H1 (cell line): ENCODE results near the gene ATCAY. TPM values are rescaled to one million over a fixed set of nuclear protein-coding genes. Genes with fewer than 3 reads are reported as not detected.

Experiments used
- CTCF ChIA-PET: fragments of 300-600 bp; sonication (Branson Sonifier 250); formaldehyde crosslinking; loops from one replicate; lab custom pipeline; 2021; ENCODE audit not compliant: partially characterized antibody; lab: Charles Lee
- POLR2A ChIA-PET: fragments of 300-600 bp; sonication (Branson Sonifier 250); formaldehyde crosslinking; loops from one replicate; lab custom pipeline; 2021; ENCODE audit warnings: inconsistent platforms; ENCODE audit not compliant: partially characterized antibody; lab: Charles Lee
- DNase-seq, 2 experiments: peaks; one replicate each; pipeline versions ENCODE4 v3.0.0 to v3.0.0-alpha.2; 2010 to 2022; ENCODE audit warnings: low spot score in 2 of 2, low read depth in 1 of 2, mixed read lengths in 1 of 2
- FAIRE-seq: peaks from 2 replicates; lab custom pipeline; 2011; peaks lifted over from hg19 to GRCh38; lab: Jason Lieb, UNC
- H2AFZ ChIP-seq: 2 replicates; pipeline ENCODE4 v1.8.1; 2012; ENCODE audit warnings: low read length, inconsistent platforms
- H2AK5ac ChIP-seq: 2 replicates; pipeline ENCODE4 v1.6.1; 2013; ENCODE audit warnings: low read depth, low read length
- H2BK120ac ChIP-seq: replicated peaks from 2 replicates; pipeline ENCODE3; 2013; ENCODE audit warnings: low read depth, low read length, inconsistent platforms
- H2BK12ac ChIP-seq: 2 replicates; pipeline ENCODE4 v1.6.1; 2013; ENCODE audit warnings: low read depth, low read length
- H2BK15ac ChIP-seq: 2 replicates; pipeline ENCODE4 v1.6.1; 2013; ENCODE audit warnings: low read length
- H2BK20ac ChIP-seq: 2 replicates; pipeline ENCODE4 v1.6.1; 2013; ENCODE audit warnings: low read length
- H2BK5ac ChIP-seq: 2 replicates; pipeline ENCODE4 v1.6.1; 2013; ENCODE audit warnings: low read depth, low read length
- H3K14ac ChIP-seq: 2 replicates; pipeline ENCODE4 v1.6.1; 2013; ENCODE audit warnings: inconsistent platforms; ENCODE audit not compliant: insufficient read length
- H3K18ac ChIP-seq: 2 replicates; pipeline ENCODE4 v1.6.1; 2013; ENCODE audit warnings: low read length; ENCODE audit errors: extremely low read depth
- H3K23ac ChIP-seq: 2 replicates; pipeline ENCODE4 v1.6.1; 2013; ENCODE audit warnings: inconsistent platforms; ENCODE audit not compliant: insufficient read length
- H3K23me2 ChIP-seq: 2 replicates; pipeline ENCODE4 v1.6.1; 2013; ENCODE audit warnings: low read depth, low read length
- H3K27ac ChIP-seq: 2 replicates; pipeline ENCODE4 v1.6.1; 2011; ENCODE audit warnings: low read depth, low read length, inconsistent platforms
- H3K27me3 ChIP-seq, 4 experiments: replicated peaks in 1 of 4; 1 replicate in 1 of 4; 2 replicates in 3 of 4; pipeline versions ENCODE4 v1.6.1 to v1.8.1; 2011 to 2013; ENCODE audit warnings: low read length in 3 of 4, mild to moderate bottlenecking in 3 of 4, inconsistent platforms in 2 of 4, mixed read lengths in 2 of 4, moderate library complexity in 1 of 4; ENCODE audit not compliant: control insufficient read depth in 3 of 4, insufficient read depth in 3 of 4; ENCODE audit errors: extremely low read depth in 1 of 4
- H3K36me3 ChIP-seq, 4 experiments: 2 replicates each; pipeline versions ENCODE4 v1.6.1 to v1.8.1; 2011 to 2013; ENCODE audit warnings: mild to moderate bottlenecking in 4 of 4, low read length in 3 of 4, moderate library complexity in 2 of 4, control low read depth in 1 of 4, inconsistent platforms in 1 of 4; ENCODE audit not compliant: insufficient read depth in 4 of 4, control insufficient read depth in 2 of 4
- H3K4ac ChIP-seq: replicated peaks from 2 replicates; pipeline ENCODE3; 2013; ENCODE audit warnings: low read length, low read depth, mixed read lengths, inconsistent platforms; ENCODE audit not compliant: insufficient read length
- H3K4me1 ChIP-seq, 4 experiments: replicated peaks in 1 of 4; 1 replicate in 1 of 4; 2 replicates in 3 of 4; pipeline versions ENCODE4 v1.6.1 to v1.8.1; 2011 to 2013; ENCODE audit warnings: low read length in 3 of 4, inconsistent platforms in 2 of 4, mixed read lengths in 1 of 4; ENCODE audit not compliant: insufficient read depth in 4 of 4, control insufficient read depth in 3 of 4
- H3K4me2 ChIP-seq, 2 experiments: 2 replicates each; pipeline versions ENCODE4 v1.6.1 to v1.8.1; 2011 to 2013; ENCODE audit warnings: low read depth in 2 of 2, low read length in 2 of 2, control low read depth in 1 of 2, inconsistent platforms in 1 of 2, mild to moderate bottlenecking in 1 of 2; ENCODE audit not compliant: insufficient read depth in 1 of 2
- H3K4me3 ChIP-seq, 4 experiments: fragments of 200-600, 300-600 bp in 1 of 4; sonication (generic), shearing (Covaris generic), sonication (Bioruptor Twin) in 1 of 4; 2 replicates each; pipeline versions ENCODE4 v1.5.1 to v1.8.1; 2011 to 2016; ENCODE audit warnings: low read length in 4 of 4, low read depth in 3 of 4, control low read depth in 2 of 4, inconsistent platforms in 2 of 4, mild to moderate bottlenecking in 2 of 4, mixed read lengths in 1 of 4, moderate library complexity in 1 of 4; ENCODE audit not compliant: insufficient read depth in 2 of 4; ENCODE audit errors: extremely low read depth in 1 of 4
- H3K56ac ChIP-seq: replicated peaks from 2 replicates; pipeline ENCODE3; 2013; ENCODE audit warnings: low read depth, mild to moderate bottlenecking, mixed read lengths, low read length, inconsistent platforms; ENCODE audit not compliant: insufficient read length
- H3K79me1 ChIP-seq: 2 replicates; pipeline ENCODE4 v1.6.1; 2013; ENCODE audit warnings: low read depth, low read length, control low read depth
- H3K79me2 ChIP-seq, 2 experiments: 2 replicates each; pipeline versions ENCODE4 v1.6.1 to v1.8.1; 2012 to 2013; ENCODE audit warnings: low read length in 2 of 2, mild to moderate bottlenecking in 2 of 2, inconsistent platforms in 1 of 2; ENCODE audit not compliant: insufficient read depth in 2 of 2, control insufficient read depth in 1 of 2
- H3K9ac ChIP-seq, 4 experiments: replicated peaks in 1 of 4; 1 replicate in 1 of 4; 2 replicates in 3 of 4; pipeline versions ENCODE4 v1.6.1 to v1.8.1; 2011 to 2013; ENCODE audit warnings: low read depth in 3 of 4, low read length in 3 of 4, control low read depth in 2 of 4, mild to moderate bottlenecking in 2 of 4, moderate library complexity in 2 of 4, inconsistent platforms in 1 of 4; ENCODE audit errors: extremely low read depth in 1 of 4
- H3K9me3 ChIP-seq, 2 experiments: 2 replicates each; pipeline versions ENCODE4 v1.6.1 to v1.8.1; 2012 to 2013; ENCODE audit warnings: mild to moderate bottlenecking in 2 of 2, moderate library complexity in 2 of 2, control low read depth in 1 of 2, inconsistent platforms in 1 of 2, low read depth in 1 of 2, low read length in 1 of 2, mixed read lengths in 1 of 2; ENCODE audit not compliant: insufficient read depth in 2 of 2
- H4K20me1 ChIP-seq, 2 experiments: replicated peaks in 1 of 2; 2 replicates each; pipeline versions ENCODE3 to v1.8.1; 2011 to 2013; ENCODE audit warnings: inconsistent platforms in 2 of 2, low read length in 2 of 2, mild to moderate bottlenecking in 1 of 2; ENCODE audit not compliant: insufficient read depth in 2 of 2, control insufficient read depth in 1 of 2
- H4K5ac ChIP-seq: 2 replicates; pipeline ENCODE4 v1.6.1; 2013; ENCODE audit warnings: low read length, low read depth, mixed read lengths, inconsistent platforms; ENCODE audit not compliant: insufficient read length
- H4K8ac ChIP-seq: 2 replicates; pipeline ENCODE4 v1.8.0; 2013; ENCODE audit warnings: mild to moderate bottlenecking, moderate library complexity, low read length, inconsistent platforms; ENCODE audit not compliant: insufficient read depth; ENCODE audit errors: extremely low read depth
- H4K91ac ChIP-seq: replicated peaks from 2 replicates; pipeline ENCODE3; 2013; ENCODE audit warnings: low read length, mixed read lengths, inconsistent platforms; ENCODE audit not compliant: insufficient read length
- ATF3 ChIP-seq: IDR thresholded peaks from 2 replicates; pipeline ENCODE4 v1.6.1; 2011; ENCODE audit warnings: low read depth, mild to moderate bottlenecking, low read length; ENCODE audit not compliant: insufficient read depth
- BACH1 ChIP-seq: IDR thresholded peaks from 2 replicates; pipeline ENCODE4 v1.6.1; 2012; ENCODE audit warnings: low read length, improper control_type of control experiment
- CBX8 ChIP-seq: fragments of 300-800, 300-1000 bp; sonication (generic); IDR thresholded peaks from 2 replicates; pipeline ENCODE4 v1.7.1; 2016; ENCODE audit warnings: low read depth, low read length, borderline replicate concordance
- CEBPB ChIP-seq: IDR thresholded peaks from 2 replicates; pipeline ENCODE4 v1.6.1; 2012; ENCODE audit warnings: low read depth, low read length
- CREB1 ChIP-seq: IDR thresholded peaks from 2 replicates; pipeline ENCODE4 v1.6.1; 2012; ENCODE audit warnings: inconsistent platforms
- MAFK ChIP-seq: IDR thresholded peaks from 2 replicates; pipeline ENCODE4 v1.6.1; 2012; ENCODE audit warnings: low read depth, mild to moderate bottlenecking, improper control_type of control experiment, low read length
- MAX ChIP-seq: IDR thresholded peaks from 2 replicates; pipeline ENCODE4 v1.6.1; 2012; ENCODE audit warnings: inconsistent platforms
- NRF1 ChIP-seq: IDR thresholded peaks from 2 replicates; pipeline ENCODE4 v1.6.1; 2011; ENCODE audit warnings: mild to moderate bottlenecking, low read depth, low read length, improper control_type of control experiment
- TEAD4 ChIP-seq: IDR thresholded peaks from 2 replicates; pipeline ENCODE4 v1.6.1; 2012; ENCODE audit warnings: low read depth, low read length, inconsistent platforms, mixed read lengths
- WGBS, 2 experiments: shearing (Covaris generic) in 1 of 2; methylation state at CpG; one replicate each; pipeline versions ENCODE4 v1.1.6 to v1.1.7; 2013 to 2015; ENCODE audit warnings: low lambda C conversion rate in 2 of 2, mixed read lengths in 2 of 2, inconsistent platforms in 1 of 2, low coverage in 1 of 2, missing lambda C conversion rate in 1 of 2; ENCODE audit not compliant: insufficient replicate concordance in 2 of 2, insufficient coverage in 1 of 2, insufficient read length in 1 of 2; ENCODE audit errors: extremely low coverage in 1 of 2, missing lambda C conversion rate in 1 of 2; 5-methylcytosine and 5-hydroxymethylcytosine counted together
- polyA plus RNA-seq, 7 experiments: library from polyadenylated mRNA; depleted of rRNA in 3 of 7; stranded (reverse) in 5 of 7; unstranded in 2 of 7; fragments of >200 nt in 5 of 7; fragments of 200-250 nt in 2 of 7; gene quantifications; 1 replicate in 5 of 7; 2 replicates in 1 of 7; 4 replicates in 1 of 7; pipeline versions ENCODE4 v1.2.1 to v1.2.3, GENCODE V29; 2011 to 2013; ENCODE audit warnings: missing spikeins in 2 of 7, mixed read lengths in 2 of 7
- total RNA-seq: library from RNA; stranded (reverse); fragmentation: NEBNext Ultra II Directional; extraction: Animal tissue kit (Norgen Biotek cat#: 25700); gene quantifications from 2 replicates; pipeline ENCODE4 v1.2.1, GENCODE V29; 2021
- TF ChIP-seq, protein P1 (sequence below): IDR thresholded peaks from 2 replicates; pipeline ENCODE4 v1.6.1; 2012; ENCODE audit warnings: low read length, inconsistent platforms

Gene ATCAY
- total and polyA plus RNA-seq, 2 of the 8 experiments (the other 6 are each of a cell fraction or from before 2014, with no cell fraction given): 24.4 to 33.8 TPM

DNA sequence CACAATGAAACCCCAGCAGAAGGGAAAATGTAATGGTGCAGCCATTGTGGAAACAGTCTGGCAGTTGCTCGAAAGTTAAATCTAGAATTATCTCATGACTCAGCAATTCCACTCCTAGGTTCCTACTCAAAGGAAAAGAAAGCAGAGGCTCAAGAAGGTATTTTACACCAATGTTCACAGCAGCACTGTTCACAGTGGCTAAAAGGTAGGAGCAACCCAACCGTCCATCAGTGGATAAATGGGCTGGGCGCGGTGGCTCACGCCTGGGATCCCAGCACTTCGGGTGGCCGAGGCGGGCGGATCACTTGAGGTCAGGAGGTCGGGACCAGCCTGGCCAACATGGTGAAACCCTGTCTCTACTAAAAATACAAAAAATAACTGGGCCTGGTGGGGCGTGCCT, 37.5 kb upstream of the ATCAY start:
- Histone ChIP-seq H3K23me2 (no peaks in the 10 kb centered on the region), H3K9me3 (peaks cover 2 to 3% of the 10 kb centered on the region in 2 experiments), H3K4me3 (no peak overlapping the region), H3K27me3 (no peaks in the 10 kb centered on the region), H4K20me1 (no peaks in the 10 kb centered on the region), H4K91ac (no peak overlapping the region), H3K4me1 (no peaks in the 10 kb centered on the region), H3K79me1 (no peaks in the 10 kb centered on the region), H2AK5ac (no peak overlapping the region), H3K56ac (no peak overlapping the region), H3K4ac (no peak overlapping the region), H3K9ac (no peak overlapping the region), H2BK15ac (no peak overlapping the region), H3K36me3 (no peaks in the 10 kb centered on the region), H3K18ac (no peak overlapping the region), H3K23ac (no peak overlapping the region), H3K14ac (no peak overlapping the region), H2BK120ac (no peak overlapping the region), H2BK5ac (no peak overlapping the region), H2BK20ac (no peak overlapping the region), H2AFZ (no peak overlapping the region), H2BK12ac (no peak overlapping the region), H4K8ac (no peak overlapping the region), H3K79me2 (no peaks in the 10 kb centered on the region), H3K27ac (no peak overlapping the region), H3K4me2 (no peak overlapping the region), H4K5ac (no peak overlapping the region)
- FAIRE-seq: no peak
- TF ChIP-seq, protein P1, sequence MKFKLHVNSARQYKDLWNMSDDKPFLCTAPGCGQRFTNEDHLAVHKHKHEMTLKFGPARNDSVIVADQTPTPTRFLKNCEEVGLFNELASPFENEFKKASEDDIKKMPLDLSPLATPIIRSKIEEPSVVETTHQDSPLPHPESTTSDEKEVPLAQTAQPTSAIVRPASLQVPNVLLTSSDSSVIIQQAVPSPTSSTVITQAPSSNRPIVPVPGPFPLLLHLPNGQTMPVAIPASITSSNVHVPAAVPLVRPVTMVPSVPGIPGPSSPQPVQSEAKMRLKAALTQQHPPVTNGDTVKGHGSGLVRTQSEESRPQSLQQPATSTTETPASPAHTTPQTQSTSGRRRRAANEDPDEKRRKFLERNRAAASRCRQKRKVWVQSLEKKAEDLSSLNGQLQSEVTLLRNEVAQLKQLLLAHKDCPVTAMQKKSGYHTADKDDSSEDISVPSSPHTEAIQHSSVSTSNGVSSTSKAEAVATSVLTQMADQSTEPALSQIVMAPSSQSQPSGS: no peak
- TF ChIP-seq CEBPB (no peak), TEAD4 (no peak), NRF1 (no peak), BACH1 (0 out of 2 replicates have a peak, but pooled peaks have one; percentile 41), CREB1 (no peak), CBX8 (no peak), MAFK (peak; percentile 82; the same call in 1 of the 2 replicates), ATF3 (no peak), MAX (no peak)
- CTCF ChIA-PET: interaction anchor here (0.7 to 2.9 kb wide), 3 partner anchors 9 to 41 kb away, joined by 3 to 11 read pairs (median 4); no protein-coding TSS in a partner anchor
- POLR2A ChIA-PET: no interaction called here
- WGBS, 2 experiments: 89% methylated on average over 11 of the region's 11 CpGs; no CpG with 5 or more reads in 1 of the 2 experiments
- DNase-seq: no peak
